HepG2 (cell line): Measurements from ENCODE around the gene ZNF211. TPM values are rescaled to one million over a fixed set of nuclear protein-coding genes. Genes with fewer than 3 reads are reported as not detected.

Source experiments
- ATAC-seq: fragments of 200-7000 bp; cut with Tn5 transposase; 3 replicates; pipeline ENCODE4 v1.9.1; 2020; ENCODE audit warnings: mild to moderate bottlenecking, moderate library complexity
- BruUV-seq: library from RNA; stranded (reverse); fragments of 400-500 nt; replicated peaks from 2 replicates; lab custom pipeline; 2021; lab: Mats Ljungman, UMichigan
- CTCF ChIA-PET: fragments of 300-600 bp; formaldehyde crosslinking; extraction: SDS; loops from one replicate; lab custom pipeline; 2021; ENCODE audit warnings: low total read pairs, inconsistent platforms, low intra/inter-chr PET ratio; lab: Yijun Ruan, JAX
- POLR2A ChIA-PET: fragments of 350-600 bp; sonication (Branson Sonifier 250); formaldehyde crosslinking; loops from one replicate; lab custom pipeline; 2020; ENCODE audit warnings: antibody characterized with exemption, inconsistent platforms; lab: Yijun Ruan, JAX
- DNase-seq: peaks from one replicate; pipeline ENCODE4 v3.0.0-alpha.2; 2015; ENCODE audit warnings: low spot score
- FAIRE-seq: peaks from 3 replicates; lab custom pipeline; 2011; peaks lifted over from hg19 to GRCh38; lab: Jason Lieb, UNC
- H2AFZ ChIP-seq: one replicate; pipeline ENCODE4 v1.6.1; 2011; ENCODE audit warnings: low read length, inconsistent platforms
- H3K27ac ChIP-seq: fragments of 300-600 bp; 3 replicates; pipeline ENCODE4 v1.8.0; 2011; ENCODE audit warnings: mixed run types, mild to moderate bottlenecking, mixed read lengths, low read length, inconsistent platforms; ENCODE audit not compliant: insufficient read depth; ENCODE audit errors: extremely low read length
- H3K27me3 ChIP-seq, 2 experiments: fragments of 200-600 bp in 1 of 2; 2 replicates in 1 of 2; 3 replicates in 1 of 2; pipeline versions ENCODE4 v1.6.0 to v1.8.0; 2011; ENCODE audit warnings: low read length in 2 of 2, mild to moderate bottlenecking in 2 of 2, moderate library complexity in 2 of 2, inconsistent platforms in 1 of 2; ENCODE audit not compliant: insufficient read depth in 2 of 2, control insufficient read depth in 1 of 2
- H3K36me3 ChIP-seq, 2 experiments: fragments of 200-600 bp in 1 of 2; replicated peaks in 1 of 2; 2 replicates in 1 of 2; 3 replicates in 1 of 2; pipeline versions ENCODE4 v1.5.1 to v1.8.0; 2011; ENCODE audit warnings: low read length in 2 of 2, inconsistent platforms in 1 of 2; ENCODE audit not compliant: insufficient read depth in 2 of 2, control insufficient read depth in 1 of 2
- H3K4me1 ChIP-seq: 2 replicates; pipeline ENCODE4 v1.5.1; 2012; ENCODE audit warnings: low read length, inconsistent platforms; ENCODE audit not compliant: insufficient read depth
- H3K4me2 ChIP-seq: 2 replicates; pipeline ENCODE4 v1.6.0; 2011; ENCODE audit warnings: low read depth, low read length, inconsistent platforms
- H3K4me3 ChIP-seq, 3 experiments: fragments of 200-600 bp in 1 of 3; sonication (generic), shearing (Covaris generic) in 1 of 3; replicated peaks in 1 of 3; 2 replicates each; pipeline ENCODE4 v1.5.1; 2011 to 2016; ENCODE audit warnings: low read length in 3 of 3, inconsistent platforms in 2 of 3, low read depth in 2 of 3, mild to moderate bottlenecking in 2 of 3, control low read depth in 1 of 3, mixed read lengths in 1 of 3; ENCODE audit not compliant: insufficient read depth in 1 of 3
- H3K79me2 ChIP-seq: one replicate; pipeline ENCODE4 v1.6.1; 2011; ENCODE audit warnings: low read length, inconsistent platforms; ENCODE audit not compliant: insufficient read depth
- H3K9ac ChIP-seq: 2 replicates; pipeline ENCODE4 v1.6.0; 2011; ENCODE audit warnings: mild to moderate bottlenecking, low read depth, low read length, inconsistent platforms; ENCODE audit not compliant: insufficient read depth
- H3K9me3 ChIP-seq: 2 replicates; pipeline ENCODE4 v1.5.1; 2012; ENCODE audit warnings: mild to moderate bottlenecking, low read length
- H4K20me1 ChIP-seq: 2 replicates; pipeline ENCODE4 v1.6.0; 2011; ENCODE audit warnings: inconsistent platforms, mild to moderate bottlenecking, low read length, moderate library complexity; ENCODE audit not compliant: insufficient read depth
- IRF2 ChIP-seq: IDR thresholded peaks from 2 replicates; pipeline ENCODE4 v1.6.1; 2018; ENCODE audit warnings: missing genetic modification reagents, missing compliant biosample characterization
- KDM4B ChIP-seq: sonication (generic); formaldehyde crosslinking; IDR thresholded peaks from 2 replicates; pipeline ENCODE4 v1.4.0; 2020; ENCODE audit warnings: missing genetic modification reagents
- KLF15 ChIP-seq: sonication (generic); formaldehyde crosslinking; IDR thresholded peaks from 2 replicates; pipeline ENCODE4 v1.8.1; 2023; ENCODE audit warnings: borderline replicate concordance, mild to moderate bottlenecking, inconsistent platforms, missing genetic modification reagents, mixed read lengths
- PAF1 ChIP-seq: IDR thresholded peaks from 2 replicates; pipeline ENCODE4 v1.6.1; 2016; ENCODE audit warnings: missing genetic modification reagents, missing compliant biosample characterization
- RBM22 ChIP-seq: fragments of 200-400 bp; formaldehyde crosslinking; optimal IDR thresholded peaks from 2 replicates; pipeline ENCODE3; 2017; ENCODE audit warnings: mild to moderate bottlenecking, low read length, moderate library complexity
- SETDB1 ChIP-seq: sonication (generic); formaldehyde crosslinking; IDR thresholded peaks from 2 replicates; pipeline ENCODE4 v1.5.1; 2020; ENCODE audit warnings: missing genetic modification reagents, mild to moderate bottlenecking, borderline replicate concordance
- SMARCE1 ChIP-seq: fragments of 450-650 bp; IDR thresholded peaks from 2 replicates; pipeline ENCODE4 v1.6.1; 2017; ENCODE audit warnings: borderline replicate concordance
- ZBTB1 ChIP-seq: sonication (generic); formaldehyde crosslinking; IDR thresholded peaks from 2 replicates; pipeline ENCODE4 v1.4.0; 2020; ENCODE audit warnings: missing genetic modification reagents, borderline replicate concordance
- ZBTB3 ChIP-seq: sonication (generic); formaldehyde crosslinking; IDR thresholded peaks from 2 replicates; pipeline ENCODE4 v1.4.0; 2020; ENCODE audit warnings: low read depth, mild to moderate bottlenecking, moderate library complexity, missing genetic modification reagents, borderline replicate concordance
- ZFYVE20 ChIP-seq: sonication (generic); formaldehyde crosslinking; IDR thresholded peaks from 2 replicates; pipeline ENCODE4 v1.8.0; 2023; ENCODE audit warnings: low read depth, mild to moderate bottlenecking, moderate library complexity, missing genetic modification reagents, borderline replicate concordance
- ZMYM4 ChIP-seq: sonication (generic); formaldehyde crosslinking; IDR thresholded peaks from 2 replicates; pipeline ENCODE4 v1.8.1; 2023; ENCODE audit warnings: mild to moderate bottlenecking, missing genetic modification reagents
- ZNF124 ChIP-seq: sonication (generic); formaldehyde crosslinking; IDR thresholded peaks from 2 replicates; pipeline ENCODE4 v1.4.0; 2020; ENCODE audit warnings: missing genetic modification reagents
- ZNF274 ChIP-seq: sonication (generic); formaldehyde crosslinking; IDR thresholded peaks from 2 replicates; pipeline ENCODE4 v1.5.1; 2020; ENCODE audit warnings: mild to moderate bottlenecking, missing genetic modification reagents
- ZNF367 ChIP-seq: sonication (generic); formaldehyde crosslinking; IDR thresholded peaks from 2 replicates; pipeline ENCODE4 v1.4.0; 2020; ENCODE audit warnings: missing genetic modification reagents, borderline replicate concordance
- ZNF564 ChIP-seq: sonication (generic); formaldehyde crosslinking; IDR thresholded peaks from 2 replicates; pipeline ENCODE4 v1.8.1; 2023; ENCODE audit warnings: mild to moderate bottlenecking, missing genetic modification reagents
- WGBS: methylation state at CpG from one replicate; pipeline ENCODE4 v1.1.6; 2017; ENCODE audit warnings: low lambda C conversion rate; 5-methylcytosine and 5-hydroxymethylcytosine counted together
- in situ Hi-C: cut with HindIII; loops from 2 replicates; pipeline ENCODE4 v1.10.0; 2017; ENCODE audit warnings: low pct_unique_long_range_greater_than_20kb; ENCODE audit not compliant: extremely low pct_ligation_motif_present
- intact Hi-C: fragments of 100-400 bp; cut with micrococcal nuclease; formaldehyde crosslinking; loops from one replicate; pipeline ENCODE4 v1.10.0; 2022; ENCODE audit not compliant: unreplicated experiment
- polyA plus RNA-seq, 8 experiments: library from polyadenylated mRNA; depleted of rRNA in 3 of 8; stranded (reverse) in 7 of 8; unstranded in 1 of 8; fragments of >200 nt; fragmentation: Illumina TruSeq in 4 of 8; extraction: Trizol in 4 of 8; gene quantifications; 2 replicates each; pipeline versions ENCODE4 v1.2.1 to v1.2.3, GENCODE V29; 2011 to 2016; ENCODE audit warnings: low read depth in 4 of 8, missing spikeins in 1 of 8, mixed read lengths in 1 of 8; ENCODE audit not compliant: insufficient read depth in 1 of 8
- total RNA-seq, 5 experiments: library from RNA; depleted of rRNA; stranded (reverse); fragments of >200 nt; fragmentation: Illumina TruSeq; extraction: Trizol; gene quantifications; 2 replicates each; pipeline ENCODE4 v1.2.3, GENCODE V29; 2016; ENCODE audit warnings: low read depth in 1 of 5
- TF ChIP-seq, protein P1 (sequence below): sonication (generic); formaldehyde crosslinking; IDR thresholded peaks from 2 replicates; pipeline ENCODE4 v1.5.1; 2020; ENCODE audit warnings: missing genetic modification reagents, mild to moderate bottlenecking, borderline replicate concordance
- TF ChIP-seq, protein P2 (sequence below): sonication (generic); formaldehyde crosslinking; IDR thresholded peaks from 2 replicates; pipeline ENCODE4 v1.9.0; 2021; ENCODE audit warnings: missing genetic modification reagents, borderline replicate concordance
- TF ChIP-seq, protein P3 (sequence below): sonication (generic); formaldehyde crosslinking; IDR thresholded peaks from 2 replicates; pipeline ENCODE4 v1.9.0; 2021; ENCODE audit warnings: missing genetic modification reagents, mild to moderate bottlenecking, borderline replicate concordance
- TF ChIP-seq, protein P4 (sequence below): IDR thresholded peaks from 2 replicates; pipeline ENCODE4 v1.6.1; 2018; ENCODE audit warnings: missing genetic modification reagents, mild to moderate bottlenecking, missing compliant biosample characterization

ZNF211 gene
- total and polyA plus RNA-seq, 2 of the 13 experiments (the other 11 are each of a cell fraction or from before 2014, with no cell fraction given), result 9.9 to 11.2 TPM

DNA sequence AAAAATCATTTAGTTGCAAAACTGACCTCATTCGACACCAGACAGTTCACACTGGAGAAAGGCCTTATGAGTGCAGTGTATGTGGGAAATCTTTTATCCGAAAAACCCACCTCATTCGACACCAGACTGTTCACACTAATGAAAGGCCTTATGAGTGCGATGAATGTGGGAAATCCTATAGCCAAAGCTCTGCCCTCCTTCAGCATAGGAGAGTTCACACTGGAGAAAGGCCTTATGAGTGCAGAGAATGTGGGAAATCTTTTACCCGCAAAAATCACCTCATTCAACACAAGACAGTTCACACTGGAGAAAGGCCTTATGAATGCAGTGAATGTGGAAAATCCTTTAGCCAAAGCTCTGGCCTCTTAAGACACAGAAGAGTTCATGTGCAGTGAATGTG is 26.0 kb upstream of the ZNF211 start:
- H3K4me3 ChIP-seq, result no peak overlapping the region
- FAIRE-seq, result no peak
- H3K36me3 ChIP-seq, result peaks cover 7 to 12% of the 10 kb centered on the region in 2 experiments; a peak in 3 of 5 replicates
- 94% methylated on average over 5 of the region's 5 CpGs for WGBS
- no peak overlapping the region for H3K4me2 ChIP-seq
- in situ Hi-C loops (no loop called here), intact Hi-C loops (no loop called here)
- no peak overlapping the region for H3K9ac ChIP-seq
- BruUV-seq, result no TSS peak
- ATAC-seq, result no peak
- H3K27me3 ChIP-seq, result no peaks in the 10 kb centered on the region
- no peak overlapping the region for H2AFZ ChIP-seq
- H4K20me1 ChIP-seq, result no peaks in the 10 kb centered on the region
- no peak for DNase-seq
- H3K4me1 ChIP-seq, result no peaks in the 10 kb centered on the region
- H3K27ac ChIP-seq, result no peak overlapping the region
- no peaks in the 10 kb centered on the region for H3K79me2 ChIP-seq
- no peaks in the 10 kb centered on the region for H3K9me3 ChIP-seq
- CTCF ChIA-PET, result no interaction called here
- POLR2A ChIA-PET, result no interaction called here
- TF ChIP-seq, protein P1, sequence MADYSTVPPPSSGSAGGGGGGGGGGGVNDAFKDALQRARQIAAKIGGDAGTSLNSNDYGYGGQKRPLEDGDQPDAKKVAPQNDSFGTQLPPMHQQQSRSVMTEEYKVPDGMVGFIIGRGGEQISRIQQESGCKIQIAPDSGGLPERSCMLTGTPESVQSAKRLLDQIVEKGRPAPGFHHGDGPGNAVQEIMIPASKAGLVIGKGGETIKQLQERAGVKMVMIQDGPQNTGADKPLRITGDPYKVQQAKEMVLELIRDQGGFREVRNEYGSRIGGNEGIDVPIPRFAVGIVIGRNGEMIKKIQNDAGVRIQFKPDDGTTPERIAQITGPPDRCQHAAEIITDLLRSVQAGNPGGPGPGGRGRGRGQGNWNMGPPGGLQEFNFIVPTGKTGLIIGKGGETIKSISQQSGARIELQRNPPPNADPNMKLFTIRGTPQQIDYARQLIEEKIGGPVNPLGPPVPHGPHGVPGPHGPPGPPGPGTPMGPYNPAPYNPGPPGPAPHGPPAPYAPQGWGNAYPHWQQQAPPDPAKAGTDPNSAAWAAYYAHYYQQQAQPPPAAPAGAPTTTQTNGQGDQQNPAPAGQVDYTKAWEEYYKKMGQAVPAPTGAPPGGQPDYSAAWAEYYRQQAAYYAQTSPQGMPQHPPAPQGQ (CRISPR knock-in tag), result no peak
- TF ChIP-seq ZFYVE20 (CRISPR knock-in tag) (no peak), ZNF367 (CRISPR knock-in tag) (no peak), ZNF124 (CRISPR knock-in tag) (no peak), KDM4B (no peak), ZNF274 (CRISPR knock-in tag) (no peak), ZBTB1 (no peak), KLF15 (CRISPR knock-in tag) (no peak), IRF2 (CRISPR knock-in tag) (no peak), PAF1 (no peak), ZNF564 (CRISPR knock-in tag) (no peak), SETDB1 (CRISPR knock-in tag) (no peak), ZMYM4 (CRISPR knock-in tag) (no peak), SMARCE1 (no peak), ZBTB3 (CRISPR knock-in tag) (no peak), RBM22 (no peak)
- TF ChIP-seq, protein P2, sequence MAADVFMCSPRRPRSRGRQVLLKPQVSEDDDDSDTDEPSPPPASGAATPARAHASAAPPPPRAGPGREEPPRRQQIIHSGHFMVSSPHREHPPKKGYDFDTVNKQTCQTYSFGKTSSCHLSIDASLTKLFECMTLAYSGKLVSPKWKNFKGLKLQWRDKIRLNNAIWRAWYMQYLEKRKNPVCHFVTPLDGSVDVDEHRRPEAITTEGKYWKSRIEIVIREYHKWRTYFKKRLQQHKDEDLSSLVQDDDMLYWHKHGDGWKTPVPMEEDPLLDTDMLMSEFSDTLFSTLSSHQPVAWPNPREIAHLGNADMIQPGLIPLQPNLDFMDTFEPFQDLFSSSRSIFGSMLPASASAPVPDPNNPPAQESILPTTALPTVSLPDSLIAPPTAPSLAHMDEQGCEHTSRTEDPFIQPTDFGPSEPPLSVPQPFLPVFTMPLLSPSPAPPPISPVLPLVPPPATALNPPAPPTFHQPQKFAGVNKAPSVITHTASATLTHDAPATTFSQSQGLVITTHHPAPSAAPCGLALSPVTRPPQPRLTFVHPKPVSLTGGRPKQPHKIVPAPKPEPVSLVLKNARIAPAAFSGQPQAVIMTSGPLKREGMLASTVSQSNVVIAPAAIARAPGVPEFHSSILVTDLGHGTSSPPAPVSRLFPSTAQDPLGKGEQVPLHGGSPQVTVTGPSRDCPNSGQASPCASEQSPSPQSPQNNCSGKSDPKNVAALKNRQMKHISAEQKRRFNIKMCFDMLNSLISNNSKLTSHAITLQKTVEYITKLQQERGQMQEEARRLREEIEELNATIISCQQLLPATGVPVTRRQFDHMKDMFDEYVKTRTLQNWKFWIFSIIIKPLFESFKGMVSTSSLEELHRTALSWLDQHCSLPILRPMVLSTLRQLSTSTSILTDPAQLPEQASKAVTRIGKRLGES (CRISPR knock-in tag), result no peak
- TF ChIP-seq, protein P3, sequence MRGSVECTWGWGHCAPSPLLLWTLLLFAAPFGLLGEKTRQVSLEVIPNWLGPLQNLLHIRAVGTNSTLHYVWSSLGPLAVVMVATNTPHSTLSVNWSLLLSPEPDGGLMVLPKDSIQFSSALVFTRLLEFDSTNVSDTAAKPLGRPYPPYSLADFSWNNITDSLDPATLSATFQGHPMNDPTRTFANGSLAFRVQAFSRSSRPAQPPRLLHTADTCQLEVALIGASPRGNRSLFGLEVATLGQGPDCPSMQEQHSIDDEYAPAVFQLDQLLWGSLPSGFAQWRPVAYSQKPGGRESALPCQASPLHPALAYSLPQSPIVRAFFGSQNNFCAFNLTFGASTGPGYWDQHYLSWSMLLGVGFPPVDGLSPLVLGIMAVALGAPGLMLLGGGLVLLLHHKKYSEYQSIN (CRISPR knock-in tag), result no peak
- TF ChIP-seq, protein P4, sequence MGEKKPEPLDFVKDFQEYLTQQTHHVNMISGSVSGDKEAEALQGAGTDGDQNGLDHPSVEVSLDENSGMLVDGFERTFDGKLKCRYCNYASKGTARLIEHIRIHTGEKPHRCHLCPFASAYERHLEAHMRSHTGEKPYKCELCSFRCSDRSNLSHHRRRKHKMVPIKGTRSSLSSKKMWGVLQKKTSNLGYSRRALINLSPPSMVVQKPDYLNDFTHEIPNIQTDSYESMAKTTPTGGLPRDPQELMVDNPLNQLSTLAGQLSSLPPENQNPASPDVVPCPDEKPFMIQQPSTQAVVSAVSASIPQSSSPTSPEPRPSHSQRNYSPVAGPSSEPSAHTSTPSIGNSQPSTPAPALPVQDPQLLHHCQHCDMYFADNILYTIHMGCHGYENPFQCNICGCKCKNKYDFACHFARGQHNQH (CRISPR knock-in tag), result no peak
